ENCODE data around the gene CSNK1D.

The CSNK1D gene

DNA sequence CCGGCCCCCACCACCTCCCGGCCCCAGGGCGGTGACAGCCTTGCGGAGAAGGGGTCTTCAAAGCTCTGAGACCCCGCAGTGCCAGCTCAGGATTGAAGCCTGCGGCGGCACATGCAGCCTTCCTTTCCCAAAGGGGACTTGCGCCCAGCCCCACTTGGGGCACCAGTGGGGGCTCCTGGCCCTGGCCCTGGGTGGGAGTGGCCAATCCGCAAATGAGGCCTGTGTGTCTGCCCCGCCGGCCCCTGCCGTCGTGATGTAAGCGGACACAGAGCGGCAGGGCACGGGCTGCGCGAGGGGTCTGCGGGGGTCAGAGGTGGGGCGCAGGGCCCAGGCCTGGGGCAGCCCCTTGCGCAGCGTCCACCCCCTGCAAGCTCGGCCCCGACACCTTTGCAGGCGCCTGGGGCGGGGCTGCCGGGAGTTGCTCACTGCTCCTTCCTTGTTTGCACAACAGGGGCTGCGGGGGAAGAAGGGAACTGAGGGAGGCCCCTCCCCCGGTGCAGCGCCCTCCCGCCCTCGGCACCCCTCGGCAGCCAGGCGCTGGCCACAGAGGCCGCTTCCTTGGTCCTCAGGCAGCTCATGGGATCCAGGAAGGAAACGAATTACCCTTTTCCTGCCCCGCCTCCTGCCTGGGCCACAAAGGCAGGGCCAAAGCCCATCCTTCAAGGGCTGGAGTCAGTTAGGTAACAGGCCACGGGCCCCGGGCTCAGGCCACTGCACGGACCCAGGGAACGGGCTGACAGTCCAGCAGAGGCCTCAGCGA lies 41.8 kb downstream of the CSNK1D start:
- peak overlapping the region; percentile 92 for H3K27ac ChIP-seq
- TF ChIP-seq, protein P1, sequence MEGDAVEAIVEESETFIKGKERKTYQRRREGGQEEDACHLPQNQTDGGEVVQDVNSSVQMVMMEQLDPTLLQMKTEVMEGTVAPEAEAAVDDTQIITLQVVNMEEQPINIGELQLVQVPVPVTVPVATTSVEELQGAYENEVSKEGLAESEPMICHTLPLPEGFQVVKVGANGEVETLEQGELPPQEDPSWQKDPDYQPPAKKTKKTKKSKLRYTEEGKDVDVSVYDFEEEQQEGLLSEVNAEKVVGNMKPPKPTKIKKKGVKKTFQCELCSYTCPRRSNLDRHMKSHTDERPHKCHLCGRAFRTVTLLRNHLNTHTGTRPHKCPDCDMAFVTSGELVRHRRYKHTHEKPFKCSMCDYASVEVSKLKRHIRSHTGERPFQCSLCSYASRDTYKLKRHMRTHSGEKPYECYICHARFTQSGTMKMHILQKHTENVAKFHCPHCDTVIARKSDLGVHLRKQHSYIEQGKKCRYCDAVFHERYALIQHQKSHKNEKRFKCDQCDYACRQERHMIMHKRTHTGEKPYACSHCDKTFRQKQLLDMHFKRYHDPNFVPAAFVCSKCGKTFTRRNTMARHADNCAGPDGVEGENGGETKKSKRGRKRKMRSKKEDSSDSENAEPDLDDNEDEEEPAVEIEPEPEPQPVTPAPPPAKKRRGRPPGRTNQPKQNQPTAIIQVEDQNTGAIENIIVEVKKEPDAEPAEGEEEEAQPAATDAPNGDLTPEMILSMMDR (conservative IDR thresholded peaks at IDR 0.05) = no peak

DNA sequence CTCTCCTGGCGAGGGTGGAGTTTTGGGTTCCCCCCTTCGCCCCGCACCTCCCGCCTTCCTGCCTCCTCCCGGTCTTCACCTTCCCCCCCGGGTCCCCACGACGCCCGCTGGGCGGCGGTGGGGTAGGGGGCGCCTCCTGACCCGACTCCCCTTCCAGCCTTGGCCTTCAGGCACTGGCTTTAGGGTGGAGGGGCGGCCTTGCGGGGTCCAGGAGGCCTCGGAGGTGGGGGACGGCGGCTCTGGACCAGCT lies 42.3 kb downstream of the CSNK1D start:
- peak overlapping the region; percentile 92 for H3K27ac ChIP-seq
- TF ChIP-seq, protein P1 (conservative IDR thresholded peaks at IDR 0.05) = no peak; the same call in 1 of the 2 replicates

DNA sequence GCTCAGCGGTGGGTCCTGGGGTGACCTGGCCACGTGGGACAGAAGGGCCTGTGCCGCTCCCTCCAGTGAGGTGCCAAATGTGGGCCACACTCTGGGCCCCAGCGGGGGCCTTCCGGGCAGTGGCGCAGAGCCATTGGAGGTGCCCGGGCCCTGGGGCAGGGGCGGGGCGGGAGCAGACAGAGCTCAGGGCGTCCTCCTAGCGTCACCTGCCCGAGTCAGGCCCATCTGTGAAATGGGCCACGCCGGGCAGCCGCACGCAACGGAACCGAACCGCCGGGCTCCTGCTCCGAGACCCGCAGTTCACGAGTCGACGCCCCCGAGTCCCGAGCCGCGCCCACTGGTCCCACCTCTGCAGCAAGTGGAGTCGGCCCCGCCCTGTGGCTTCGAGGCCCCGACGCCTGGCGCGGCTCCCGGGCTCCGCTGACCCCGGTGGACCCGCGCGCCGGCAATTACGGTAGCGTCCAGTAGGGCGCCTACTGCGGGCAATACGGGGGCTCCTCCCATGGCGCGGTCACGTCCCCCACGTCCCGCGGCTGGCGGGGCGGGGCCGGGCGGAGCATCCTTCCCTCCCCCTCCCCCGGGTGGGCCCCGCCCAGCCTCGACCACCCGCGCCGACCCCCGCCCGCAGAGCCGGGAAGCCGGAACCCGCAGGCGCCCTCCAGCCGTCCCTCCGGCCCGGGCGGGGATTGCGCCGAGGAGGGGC lies 42.7 kb downstream of the CSNK1D start:
- H3K27ac ChIP-seq = peak overlapping the region; percentile 92
- TF ChIP-seq, protein P1 (conservative IDR thresholded peaks at IDR 0.05) = peak; percentile 56

DNA sequence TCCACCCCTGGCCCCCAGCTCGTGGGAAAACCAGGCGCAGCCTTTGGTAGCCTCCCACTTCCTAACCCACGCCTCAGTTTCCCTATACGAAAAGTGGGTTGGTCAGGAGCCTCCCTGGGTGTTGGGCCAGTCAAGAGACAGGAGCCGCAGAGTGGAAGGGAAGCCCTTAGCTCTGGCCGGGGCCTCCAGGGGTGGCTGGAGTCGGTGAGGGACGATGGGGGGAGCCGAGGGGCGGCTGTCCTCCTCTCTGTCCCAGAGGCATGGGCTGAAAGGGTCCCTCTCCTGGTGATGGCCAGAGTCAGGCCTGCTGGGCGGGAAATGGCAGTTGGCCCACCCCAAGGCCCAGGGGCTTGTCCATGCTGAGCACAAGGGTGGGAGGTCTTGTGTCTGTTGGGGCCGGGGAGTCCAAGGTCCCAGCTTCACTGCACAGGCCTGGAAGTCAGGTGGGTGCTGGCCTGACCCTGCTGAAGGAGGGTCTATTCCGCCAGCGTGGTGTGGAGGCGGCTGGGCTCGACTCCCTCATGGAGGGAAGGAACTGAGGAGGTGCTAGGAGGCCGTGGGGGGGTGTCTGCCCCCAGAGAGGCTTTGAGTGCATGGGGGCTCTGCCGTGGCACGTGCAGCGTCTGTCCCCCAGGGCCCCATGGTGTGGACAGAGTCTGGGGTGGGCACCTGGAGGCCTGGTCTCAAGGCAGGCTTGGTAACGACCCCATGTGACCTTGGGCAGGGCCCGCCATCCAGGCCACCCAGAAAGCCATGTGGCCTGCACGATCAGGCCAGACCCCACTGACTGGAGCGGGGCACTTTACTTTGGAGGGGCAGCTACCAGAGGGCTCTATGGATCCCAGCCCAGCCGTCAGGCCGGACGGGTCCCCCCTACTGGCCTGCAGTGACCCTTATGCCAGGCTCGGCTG lies 43.5 kb downstream of the CSNK1D start:
- H3K27ac ChIP-seq = peak overlapping the region; percentile 92; the same call in 1 of the 2 replicates
- TF ChIP-seq, protein P1 (conservative IDR thresholded peaks at IDR 0.05) = no peak

DNA sequence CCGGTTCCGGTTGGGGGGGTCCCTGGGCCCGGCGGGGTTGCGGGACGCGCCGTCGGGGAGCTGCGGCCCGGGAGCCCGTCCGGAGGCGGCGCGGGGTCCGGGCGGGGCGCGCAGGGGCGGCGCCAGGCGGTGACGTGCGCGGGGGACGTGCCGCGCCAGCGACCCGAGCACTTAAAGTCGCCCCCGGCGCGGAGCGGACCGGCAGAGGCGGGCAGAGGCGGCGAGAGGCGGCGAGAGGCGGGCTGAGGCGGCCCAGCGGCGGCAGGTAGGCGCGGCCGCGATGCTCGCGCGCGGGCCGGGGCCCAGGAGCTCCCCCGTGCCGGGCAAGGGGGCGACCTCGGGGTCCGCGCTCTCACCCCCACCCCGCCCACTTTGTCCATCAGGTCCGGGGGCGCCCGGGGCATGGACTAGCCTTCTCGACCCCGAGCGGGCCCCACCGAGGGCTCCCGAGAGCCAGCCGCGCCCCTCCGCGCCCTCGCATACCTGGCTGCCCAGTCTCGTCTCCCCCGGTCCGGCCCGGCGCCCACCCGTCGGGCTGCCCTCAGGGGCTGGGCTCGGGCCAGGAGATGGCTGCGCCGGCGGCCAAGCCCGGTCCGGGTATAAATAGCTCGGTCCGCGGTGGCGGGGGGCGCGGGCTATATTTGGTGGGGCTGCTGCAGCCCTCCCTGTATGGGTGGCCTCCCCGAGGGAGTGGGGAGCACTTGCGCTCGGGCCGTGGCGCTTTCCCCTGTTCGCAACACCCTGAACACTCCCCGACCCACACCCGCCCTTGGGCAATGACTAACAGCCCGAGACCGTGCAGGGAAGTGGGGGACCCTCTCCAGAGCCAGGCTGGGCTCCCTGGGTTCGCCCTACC lies 44.4 kb downstream of the CSNK1D start, which contains the start of gene SLC16A3:
Gene SLC16A3 (plus strand): TSS at position 201 of the 856 bp plus-strand sequence. CDS start 6,967 bp downstream, outside the sequence.
- TF ChIP-seq, protein P1 (conservative IDR thresholded peaks at IDR 0.05) = no peak
- peak within 1 kb of the TSS; percentile 42; the same call in 1 of the 2 replicates for H3K27ac ChIP-seq

DNA sequence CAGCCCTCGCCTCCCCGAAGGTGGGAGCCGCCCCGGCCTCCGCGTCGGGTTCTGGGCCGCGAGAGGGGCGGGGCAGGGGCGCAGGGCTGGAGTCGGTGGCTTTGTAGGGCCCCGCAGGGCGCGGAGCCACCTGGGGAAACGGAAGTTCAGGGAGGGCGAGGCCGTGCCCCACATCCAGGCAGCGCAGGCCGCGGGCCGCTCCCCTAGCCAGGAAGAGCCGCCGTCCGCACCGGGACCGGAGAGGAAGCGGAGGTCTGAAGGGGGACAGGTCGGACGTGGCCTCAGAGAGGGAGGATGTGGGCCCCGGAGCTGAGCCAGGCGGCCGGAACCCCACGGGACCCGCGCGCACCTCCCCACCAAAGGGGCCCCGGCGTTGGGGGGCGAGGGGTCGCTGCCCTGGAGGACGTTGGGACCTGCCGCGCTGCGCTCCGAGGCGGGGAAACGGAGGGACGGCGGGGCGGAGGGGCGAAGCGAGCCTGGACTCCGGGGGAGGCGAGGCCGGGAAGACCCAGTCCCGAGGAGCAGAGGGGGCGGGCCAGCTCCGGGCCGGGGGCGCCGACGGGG lies 45.1 kb downstream of the CSNK1D start:
- TF ChIP-seq, protein P1 (conservative IDR thresholded peaks at IDR 0.05) = no peak
- peak overlapping the region; percentile 42; the same call in 1 of the 2 replicates for H3K27ac ChIP-seq

All from VCaP (cell line).